ENCODE results near the gene MARCHF2.

Gene MARCHF2

GRCh38 chr19:8366961-8367326 is 46.2 kb upstream of the MARCHF2 start:
- Histone ChIP-seq H3K36me3 (ENCODE audit: low read length) (no peaks in the 10 kb centered on the region), H3K27ac (ENCODE audit: low read depth, low read length) (no peak overlapping the region), H3K79me2 (ENCODE audit: insufficient read depth, low read length) (no peaks in the 10 kb centered on the region), H3K4me2 (ENCODE audit: low read depth, low read length, poor library complexity, severe bottlenecking) (no peak overlapping the region), H2AFZ (ENCODE audit: low read depth, low read length, severe bottlenecking) (no peak overlapping the region), H4K20me1 (ENCODE audit: low read depth, low read length) (no peaks in the 10 kb centered on the region), H3K4me3 (ENCODE audit: insufficient read depth, low read length, poor library complexity, severe bottlenecking) (no peak overlapping the region), H3K9me3 (ENCODE audit: insufficient read depth, low read length) (no peaks in the 10 kb centered on the region), H3F3A (ENCODE audit: insufficient read depth) (no peaks in the 10 kb centered on the region), H3K9ac (ENCODE audit: low read length) (no peak overlapping the region), H3K27me3 (ENCODE audit: low read length) (no peaks in the 10 kb centered on the region), H3K9me2 (replicated peaks; ENCODE audit: insufficient read depth, low read length) (no peaks in the 10 kb centered on the region)
- TF ChIP-seq CTCF (IDR thresholded peaks at IDR 0.05; ENCODE audit: insufficient read depth, low read length, poor library complexity, severe bottlenecking): no peak
- no peak for TF ChIP-seq EZH2phosphoT487 (conservative IDR thresholded peaks at IDR 0.05; ENCODE audit: low read length)

- Histone ChIP-seq H2AFZ (ENCODE audit: low read depth, low read length, severe bottlenecking) (no peak overlapping the region), H3K9ac (ENCODE audit: low read length) (no peak overlapping the region), H3K27me3 (ENCODE audit: low read length) (no peaks in the 10 kb centered on the region), H3K9me3 (ENCODE audit: insufficient read depth, low read length) (no peaks in the 10 kb centered on the region), H3K9me2 (replicated peaks; ENCODE audit: insufficient read depth, low read length) (no peaks in the 10 kb centered on the region), H3F3A (ENCODE audit: insufficient read depth) (no peaks in the 10 kb centered on the region), H3K36me3 (ENCODE audit: low read length) (no peaks in the 10 kb centered on the region), H3K79me2 (ENCODE audit: insufficient read depth, low read length) (no peaks in the 10 kb centered on the region), H3K4me2 (ENCODE audit: low read depth, low read length, poor library complexity, severe bottlenecking) (no peak overlapping the region), H3K4me3 (ENCODE audit: insufficient read depth, low read length, poor library complexity, severe bottlenecking) (no peak overlapping the region), H4K20me1 (ENCODE audit: low read depth, low read length) (no peaks in the 10 kb centered on the region), H3K27ac (ENCODE audit: low read depth, low read length) (no peak overlapping the region)
- TF ChIP-seq CTCF (IDR thresholded peaks at IDR 0.05; ENCODE audit: insufficient read depth, low read length, poor library complexity, severe bottlenecking) (no peak), EZH2phosphoT487 (conservative IDR thresholded peaks at IDR 0.05; ENCODE audit: low read length) (no peak)
Observed at GRCh38 chr19:8367327-8368001, 45.6 kb upstream of the MARCHF2 start.

- no peak overlapping the region for H3K4me3 ChIP-seq (ENCODE audit: insufficient read depth, low read length, poor library complexity, severe bottlenecking)
- no peak overlapping the region for H3K4me2 ChIP-seq (ENCODE audit: low read depth, low read length, poor library complexity, severe bottlenecking)
- no peaks in the 10 kb centered on the region for H3F3A ChIP-seq (ENCODE audit: insufficient read depth)
- H3K27me3 ChIP-seq (ENCODE audit: low read length): no peaks in the 10 kb centered on the region
- TF ChIP-seq CTCF (IDR thresholded peaks at IDR 0.05; ENCODE audit: insufficient read depth, low read length, poor library complexity, severe bottlenecking) (no peak), EZH2phosphoT487 (conservative IDR thresholded peaks at IDR 0.05; ENCODE audit: low read length) (no peak)
- no peak overlapping the region for H2AFZ ChIP-seq (ENCODE audit: low read depth, low read length, severe bottlenecking)
- H4K20me1 ChIP-seq (ENCODE audit: low read depth, low read length): no peaks in the 10 kb centered on the region
- no peak overlapping the region for H3K27ac ChIP-seq (ENCODE audit: low read depth, low read length)
- no peaks in the 10 kb centered on the region for H3K9me3 ChIP-seq (ENCODE audit: insufficient read depth, low read length)
- no peaks in the 10 kb centered on the region for H3K9me2 ChIP-seq (replicated peaks; ENCODE audit: insufficient read depth, low read length)
- no peaks in the 10 kb centered on the region for H3K79me2 ChIP-seq (ENCODE audit: insufficient read depth, low read length)
- H3K9ac ChIP-seq (ENCODE audit: low read length): no peak overlapping the region
- H3K36me3 ChIP-seq (ENCODE audit: low read length): no peaks in the 10 kb centered on the region
Observed at GRCh38 chr19:8370176-8371010, 42.7 kb upstream of the MARCHF2 start.
